ENCODE measurements around the gene GPATCH1.
"Not testable (repeated sequence)": the region's sequence is repeated elsewhere in the genome, so short reads cannot be mapped to it uniquely, and the experiment has no call there.

The GPATCH1 gene

DNA sequence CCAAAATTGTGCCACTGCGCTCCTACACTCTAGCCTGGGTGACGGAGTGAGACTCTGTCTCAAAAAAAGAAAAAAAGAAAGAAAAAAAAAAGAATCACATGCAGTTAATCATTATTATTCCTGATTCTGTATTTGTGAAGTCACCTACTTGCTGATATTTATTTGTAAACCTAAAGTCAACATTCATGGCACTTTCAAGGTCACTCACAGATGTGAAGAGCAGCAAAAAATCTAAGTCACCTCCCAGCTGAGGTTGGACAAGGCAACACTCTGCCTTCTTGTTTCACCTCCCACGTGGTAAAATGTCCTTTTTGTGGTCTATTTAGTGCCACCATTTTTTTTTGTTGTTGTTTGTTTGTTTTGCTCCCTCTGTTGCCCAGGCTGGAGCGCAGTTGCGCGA lies 77.4 kb downstream of the GPATCH1 start:
- Mint-ChIP-seq H3K27ac (ENCODE audit: low read depth) (peak overlapping the region; percentile 72), H3K9me3 (no peaks in the 10 kb centered on the region), H3K36me3 (ENCODE audit: insufficient read depth) (peaks cover 6% of the 10 kb centered on the region), H3K27me3 (no peaks in the 10 kb centered on the region), H3K4me3 (no peak overlapping the region), H3K4me1 (peaks cover 37% of the 10 kb centered on the region)
- DNase-seq (ENCODE audit: low spot score in 2 of 2) (no peak), ATAC-seq (replicated peaks; ENCODE audit: extremely low read depth, poor library complexity, severe bottlenecking) (no peak)

GRCh38 chr19:33159149-33159548 lies 78.2 kb downstream of the GPATCH1 start:
- Mint-ChIP-seq H3K27me3 (no peaks in the 10 kb centered on the region), H3K9me3 (no peaks in the 10 kb centered on the region), H3K27ac (ENCODE audit: low read depth) (no peak overlapping the region), H3K36me3 (ENCODE audit: insufficient read depth) (peaks cover 6% of the 10 kb centered on the region), H3K4me3 (no peak overlapping the region), H3K4me1 (peaks cover 37% of the 10 kb centered on the region)
- ATAC-seq (replicated peaks; ENCODE audit: extremely low read depth, poor library complexity, severe bottlenecking) (no peak), DNase-seq (ENCODE audit: low spot score in 2 of 2) (no peak)

DNA sequence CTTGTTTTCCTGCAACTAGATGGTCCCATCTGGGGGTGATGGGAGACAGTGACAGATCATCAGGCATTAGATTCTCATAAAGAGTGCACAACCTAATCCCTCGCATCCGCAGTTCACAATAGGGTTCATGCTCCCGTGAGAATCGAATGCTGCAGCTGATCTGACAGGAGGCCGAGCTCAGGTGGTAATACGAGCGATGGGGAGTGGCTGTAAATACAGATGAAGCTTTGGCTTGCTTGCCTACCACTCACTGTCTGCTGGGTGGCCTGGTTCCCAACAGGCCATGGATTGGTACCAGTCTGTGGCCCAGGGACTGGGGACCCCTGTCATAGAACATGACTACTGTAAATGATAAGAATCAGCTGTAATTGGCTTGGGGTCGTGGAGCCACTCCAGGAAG lies 78.9 kb downstream of the GPATCH1 start:
- DNase-seq (ENCODE audit: low spot score in 2 of 2) = no peak
- ATAC-seq (replicated peaks; ENCODE audit: extremely low read depth, poor library complexity, severe bottlenecking) = no peak
- H3K4me3 Mint-ChIP-seq = peak overlapping the region; percentile 65
- H3K9me3 Mint-ChIP-seq = no peaks in the 10 kb centered on the region
- H3K27ac Mint-ChIP-seq (ENCODE audit: low read depth) = peak overlapping the region; percentile 83
- H3K36me3 Mint-ChIP-seq (ENCODE audit: insufficient read depth) = peaks cover 6% of the 10 kb centered on the region
- H3K27me3 Mint-ChIP-seq = no peaks in the 10 kb centered on the region
- H3K4me1 Mint-ChIP-seq = peaks cover 40% of the 10 kb centered on the region

DNA sequence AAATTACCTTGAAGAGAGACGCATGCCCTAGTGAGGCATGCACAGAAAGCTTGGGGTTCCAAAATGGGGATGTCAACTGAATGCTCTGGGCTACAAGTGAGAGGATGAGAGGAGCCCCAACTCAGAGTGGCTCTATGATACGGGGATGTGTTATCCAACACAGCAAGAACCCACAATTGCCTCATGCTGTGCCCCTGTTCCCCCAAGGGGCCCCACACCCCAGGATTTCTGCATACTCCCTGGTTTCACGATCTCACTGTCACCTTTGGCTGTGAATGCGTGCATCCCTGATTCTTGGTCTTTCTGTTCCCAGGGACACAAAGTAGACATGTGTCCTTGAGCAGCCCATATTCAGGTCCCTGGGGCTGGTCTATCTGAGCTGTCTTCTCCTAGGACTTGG lies 80.2 kb downstream of the GPATCH1 start:
- no peak for ATAC-seq (replicated peaks; ENCODE audit: extremely low read depth, poor library complexity, severe bottlenecking)
- Mint-ChIP-seq H3K4me3 (no peak overlapping the region), H3K27me3 (no peaks in the 10 kb centered on the region), H3K36me3 (ENCODE audit: insufficient read depth) (peaks cover 6% of the 10 kb centered on the region), H3K27ac (ENCODE audit: low read depth) (peak overlapping the region; percentile 83), H3K9me3 (no peaks in the 10 kb centered on the region), H3K4me1 (peaks cover 42% of the 10 kb centered on the region)
- no peak for DNase-seq (ENCODE audit: low spot score in 2 of 2)

GRCh38 chr19:33163481-33163880 lies 82.5 kb downstream of the GPATCH1 start:
- Mint-ChIP-seq H3K27me3 (no peaks in the 10 kb centered on the region), H3K4me1 (peaks cover 34% of the 10 kb centered on the region), H3K9me3 (no peaks in the 10 kb centered on the region), H3K4me3 (no peak overlapping the region), H3K27ac (ENCODE audit: low read depth) (no peak overlapping the region), H3K36me3 (ENCODE audit: insufficient read depth) (peaks cover 6% of the 10 kb centered on the region)
- ATAC-seq (replicated peaks; ENCODE audit: extremely low read depth, poor library complexity, severe bottlenecking) (no peak), DNase-seq (ENCODE audit: low spot score in 2 of 2) (no peak)

- peaks cover 27% of the 10 kb centered on the region for H3K4me1 Mint-ChIP-seq
- not testable (repeated sequence) for ATAC-seq (replicated peaks; ENCODE audit: extremely low read depth, poor library complexity, severe bottlenecking); DNase-seq (ENCODE audit: low spot score in 2 of 2); H3K4me3 Mint-ChIP-seq; H3K27ac Mint-ChIP-seq (ENCODE audit: low read depth); H3K9me3 Mint-ChIP-seq; H3K36me3 Mint-ChIP-seq (ENCODE audit: insufficient read depth); H3K27me3 Mint-ChIP-seq
These were observed 85.1 kb downstream of the GPATCH1 start for GRCh38 chr19:33166037-33166436.

DNA sequence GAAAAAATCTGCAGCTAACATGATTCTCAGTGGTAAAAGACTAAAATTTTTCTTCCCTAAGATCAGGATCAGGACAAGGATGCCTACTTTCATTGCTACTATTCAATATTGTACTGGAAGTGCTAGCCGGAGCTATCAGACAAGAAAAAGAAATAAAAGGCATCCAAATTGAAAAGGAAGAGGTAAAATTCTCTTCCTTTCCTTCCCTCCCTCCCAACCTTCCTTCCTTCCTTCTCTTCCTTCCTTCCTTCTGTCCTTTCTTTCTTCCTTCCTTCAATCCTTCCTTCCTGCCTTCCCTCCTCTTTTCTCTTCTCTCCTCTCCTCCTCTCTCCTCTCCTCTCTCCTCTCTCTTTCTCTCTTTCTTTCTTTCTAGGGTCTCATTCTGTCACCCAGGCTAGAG lies 86.5 kb downstream of the GPATCH1 start:
- Mint-ChIP-seq H3K27me3 (no peaks in the 10 kb centered on the region), H3K9me3 (no peaks in the 10 kb centered on the region), H3K4me3 (no peak overlapping the region), H3K36me3 (ENCODE audit: insufficient read depth) (no peaks in the 10 kb centered on the region), H3K27ac (ENCODE audit: low read depth) (no peak overlapping the region), H3K4me1 (peaks cover 22% of the 10 kb centered on the region)
- no peak for ATAC-seq (replicated peaks; ENCODE audit: extremely low read depth, poor library complexity, severe bottlenecking)
- DNase-seq (ENCODE audit: low spot score in 2 of 2) = no peak

GRCh38 chr19:33168528-33168927 lies 87.5 kb downstream of the GPATCH1 start:
- no peak for ATAC-seq (replicated peaks; ENCODE audit: extremely low read depth, poor library complexity, severe bottlenecking)
- Mint-ChIP-seq H3K4me1 (peaks cover 26% of the 10 kb centered on the region), H3K36me3 (ENCODE audit: insufficient read depth) (no peaks in the 10 kb centered on the region), H3K27me3 (no peaks in the 10 kb centered on the region), H3K27ac (ENCODE audit: low read depth) (no peak overlapping the region), H3K9me3 (no peaks in the 10 kb centered on the region), H3K4me3 (no peak overlapping the region)
- no peak for DNase-seq (ENCODE audit: low spot score in 2 of 2)

GRCh38 chr19:33171222-33171795 lies 90.3 kb downstream of the GPATCH1 start:
- Mint-ChIP-seq H3K4me1 (peaks cover 35% of the 10 kb centered on the region), H3K36me3 (ENCODE audit: insufficient read depth) (peaks cover 11% of the 10 kb centered on the region)

GRCh38 chr19:33171916-33172359 lies 91.0 kb downstream of the GPATCH1 start:
- Mint-ChIP-seq H3K36me3 (ENCODE audit: insufficient read depth) (peaks cover 18% of the 10 kb centered on the region), H3K4me1 (peaks cover 42% of the 10 kb centered on the region), H3K4me3 (no peak overlapping the region), H3K9me3 (no peaks in the 10 kb centered on the region), H3K27me3 (peaks cover 7% of the 10 kb centered on the region), H3K27ac (ENCODE audit: low read depth) (no peak overlapping the region)
- ATAC-seq (replicated peaks; ENCODE audit: extremely low read depth, poor library complexity, severe bottlenecking) = no peak
- no peak for DNase-seq (ENCODE audit: low spot score in 2 of 2)

More at GRCh38 chr19:33171222-33171795, 90.3 kb downstream of the GPATCH1 start:
- no peaks in the 10 kb centered on the region for H3K9me3 Mint-ChIP-seq
- ATAC-seq (replicated peaks; ENCODE audit: extremely low read depth, poor library complexity, severe bottlenecking) = no peak
- H3K27me3 Mint-ChIP-seq = peaks cover under 1% of the 10 kb centered on the region
- no peak overlapping the region for H3K27ac Mint-ChIP-seq (ENCODE audit: low read depth)
- DNase-seq (ENCODE audit: low spot score in 2 of 2) = no peak
- no peak overlapping the region for H3K4me3 Mint-ChIP-seq

DNA sequence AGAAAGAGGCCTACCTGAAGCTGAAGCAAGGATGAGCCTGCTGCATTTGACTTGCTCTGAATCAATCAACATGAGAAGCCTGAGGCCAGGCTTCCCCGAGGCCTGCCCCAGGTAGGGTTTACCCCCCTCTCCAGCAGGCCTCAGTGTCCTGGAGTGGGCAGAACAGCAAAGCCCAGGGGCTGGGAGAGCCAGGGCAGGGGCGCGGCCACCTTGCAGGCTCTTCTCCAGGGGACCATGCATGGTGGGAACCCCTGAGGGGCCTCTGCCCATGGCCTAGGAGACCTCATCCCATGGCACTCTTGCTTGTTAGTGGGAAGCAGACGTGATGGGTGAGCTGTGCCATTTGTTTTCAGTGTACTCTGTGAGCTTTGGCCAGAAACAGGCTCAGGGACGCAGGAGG lies 93.2 kb downstream of the GPATCH1 start:
- Mint-ChIP-seq H3K27ac (ENCODE audit: low read depth) (no peak overlapping the region), H3K4me1 (peaks cover 51% of the 10 kb centered on the region), H3K9me3 (no peaks in the 10 kb centered on the region), H3K4me3 (no peak overlapping the region), H3K36me3 (ENCODE audit: insufficient read depth) (peaks cover 30% of the 10 kb centered on the region), H3K27me3 (peaks cover 10% of the 10 kb centered on the region)
- DNase-seq (ENCODE audit: low spot score in 2 of 2) (no peak), ATAC-seq (replicated peaks; ENCODE audit: extremely low read depth, poor library complexity, severe bottlenecking) (no peak)

DNA sequence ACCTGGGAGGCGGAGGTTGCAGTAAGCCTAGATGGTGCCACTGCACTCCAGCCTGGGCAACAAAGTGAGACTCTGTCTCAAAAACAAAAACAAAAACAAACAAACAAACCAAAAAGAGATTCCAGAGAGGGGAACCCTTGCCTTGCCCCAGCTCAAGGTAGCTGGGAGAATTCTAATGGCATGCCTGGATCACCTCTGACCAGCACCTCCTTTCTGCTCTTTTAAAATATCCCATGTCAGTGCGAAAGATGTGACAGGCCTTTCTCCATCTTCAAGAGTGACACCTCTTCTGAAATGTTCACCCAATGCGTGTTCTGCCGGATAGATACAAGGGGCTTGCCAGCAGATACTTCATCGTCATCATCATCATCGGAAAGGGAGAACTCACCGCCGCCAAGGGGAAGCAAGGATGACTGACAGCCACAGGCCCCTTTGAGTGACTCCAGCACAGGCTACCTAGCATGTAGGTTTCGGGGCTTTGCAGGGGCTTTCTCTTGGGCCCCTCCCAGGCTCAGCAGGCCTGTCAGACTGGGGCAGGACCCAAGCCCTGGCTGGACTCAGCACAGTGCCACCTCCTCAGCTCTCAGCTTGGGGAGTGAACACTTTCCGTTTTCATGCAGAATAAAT lies 94.3 kb downstream of the GPATCH1 start:
- Mint-ChIP-seq H3K36me3 (ENCODE audit: insufficient read depth) (peaks cover 30% of the 10 kb centered on the region), H3K4me3 (peak overlapping the region; percentile 94), H3K4me1 (peaks cover 55% of the 10 kb centered on the region), H3K27ac (ENCODE audit: low read depth) (peak overlapping the region; percentile 100), H3K9me3 (no peaks in the 10 kb centered on the region), H3K27me3 (peaks cover 10% of the 10 kb centered on the region)
- ATAC-seq (replicated peaks; ENCODE audit: extremely low read depth, poor library complexity, severe bottlenecking) = no peak
- DNase-seq (ENCODE audit: low spot score in 2 of 2) = no peak

DNA sequence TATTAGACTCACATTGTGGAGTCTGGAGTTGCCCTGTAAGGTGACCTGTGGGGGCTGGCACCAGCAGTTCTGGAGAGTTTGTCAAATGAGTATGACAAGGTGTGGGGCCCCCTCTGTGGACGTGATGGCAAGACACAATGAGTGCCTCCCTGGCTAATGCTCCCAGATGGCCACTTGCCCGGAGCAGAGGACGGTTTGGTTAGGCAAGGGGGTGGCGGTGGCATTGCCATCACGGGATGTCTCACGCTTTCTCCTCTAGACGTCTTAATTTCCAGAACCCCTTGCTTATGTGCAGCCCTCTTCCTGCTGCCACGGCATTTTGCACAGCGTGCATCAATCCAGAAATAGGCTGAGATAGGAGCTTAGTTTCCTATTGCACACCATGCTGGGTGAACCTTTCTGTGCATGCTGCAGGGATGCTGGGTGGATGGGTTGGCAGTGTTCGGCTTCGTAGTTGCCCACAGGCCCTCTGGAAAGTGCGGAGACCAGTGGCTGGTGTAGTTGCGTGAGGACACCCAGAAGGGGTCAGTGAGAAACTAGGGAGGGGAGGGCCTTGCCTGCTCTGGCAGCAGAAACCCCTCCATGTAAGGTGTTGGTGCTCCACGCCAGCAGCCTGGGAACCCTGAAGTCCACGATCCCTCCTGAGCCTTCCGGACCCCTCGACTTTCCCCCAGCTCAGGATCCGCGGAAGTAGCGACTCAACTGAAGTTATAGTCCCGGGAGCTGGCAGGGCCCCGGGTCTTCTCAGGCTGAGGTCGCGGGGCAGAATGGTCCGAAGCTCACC lies 95.1 kb downstream of the GPATCH1 start:
- Mint-ChIP-seq H3K27me3 (peaks cover 10% of the 10 kb centered on the region), H3K4me3 (peak overlapping the region; percentile 94), H3K4me1 (peaks cover 57% of the 10 kb centered on the region), H3K36me3 (ENCODE audit: insufficient read depth) (peaks cover 30% of the 10 kb centered on the region), H3K27ac (ENCODE audit: low read depth) (peak overlapping the region; percentile 100), H3K9me3 (no peaks in the 10 kb centered on the region)
- ATAC-seq (replicated peaks; ENCODE audit: extremely low read depth, poor library complexity, severe bottlenecking) (peak; percentile 3), DNase-seq (ENCODE audit: low spot score in 2 of 2) (no peak)

Measured in central memory CD8-positive, alpha-beta T cell (primary cell).